ENCODE results near the gene UBL4A. TPM values are rescaled to one million over a fixed set of nuclear protein-coding genes. Genes with fewer than 3 reads are reported as not detected.

The UBL4A gene
- polyA plus RNA-seq, 1 donor (not counting 4 experiments of a cell fraction or from before 2014, with no cell fraction given), result 15.2 TPM

GRCh38 chrX:154466907-154467306 is 19.5 kb downstream of the UBL4A start:
- DNase-seq (ENCODE audit: low read depth, low spot score) (no peak), FAIRE-seq (no peak)
- no peak overlapping the region for H3K9ac ChIP-seq (ENCODE audit: control insufficient read depth, extremely low read depth, insufficient read depth, low read length)
- no peaks in the 10 kb centered on the region for H3K9me1 ChIP-seq (ENCODE audit: control insufficient read depth, extremely low read depth, insufficient read depth, low read length)
- H3K9me3 ChIP-seq (ENCODE audit: control insufficient read depth, low read depth, low read length), result peaks cover 2% of the 10 kb centered on the region
- H4K20me1 ChIP-seq (ENCODE audit: control insufficient read depth, extremely low read depth, insufficient read depth, low read length), result no peaks in the 10 kb centered on the region
- no peak overlapping the region for H3K4me3 ChIP-seq (ENCODE audit: control insufficient read depth in 2 of 3, extremely low read depth in 1 of 3, insufficient read depth in 2 of 3, low read depth in 1 of 3, low read length in 3 of 3)
- no peak overlapping the region for H2AFZ ChIP-seq (ENCODE audit: control insufficient read depth, low read length)
- no peaks in the 10 kb centered on the region for H3K4me1 ChIP-seq (ENCODE audit: control insufficient read depth, extremely low read depth, insufficient read depth, low read length)
- dilution Hi-C loops (cut with MboI; ENCODE audit: extremely low pct_ligation_motif_present, low sequenced_read_pairs), result no loop called here
- no peaks in the 10 kb centered on the region for H3K27me3 ChIP-seq (ENCODE audit: control insufficient read depth, extremely low read depth, insufficient read depth, low read length)
- TF ChIP-seq, protein P1, sequence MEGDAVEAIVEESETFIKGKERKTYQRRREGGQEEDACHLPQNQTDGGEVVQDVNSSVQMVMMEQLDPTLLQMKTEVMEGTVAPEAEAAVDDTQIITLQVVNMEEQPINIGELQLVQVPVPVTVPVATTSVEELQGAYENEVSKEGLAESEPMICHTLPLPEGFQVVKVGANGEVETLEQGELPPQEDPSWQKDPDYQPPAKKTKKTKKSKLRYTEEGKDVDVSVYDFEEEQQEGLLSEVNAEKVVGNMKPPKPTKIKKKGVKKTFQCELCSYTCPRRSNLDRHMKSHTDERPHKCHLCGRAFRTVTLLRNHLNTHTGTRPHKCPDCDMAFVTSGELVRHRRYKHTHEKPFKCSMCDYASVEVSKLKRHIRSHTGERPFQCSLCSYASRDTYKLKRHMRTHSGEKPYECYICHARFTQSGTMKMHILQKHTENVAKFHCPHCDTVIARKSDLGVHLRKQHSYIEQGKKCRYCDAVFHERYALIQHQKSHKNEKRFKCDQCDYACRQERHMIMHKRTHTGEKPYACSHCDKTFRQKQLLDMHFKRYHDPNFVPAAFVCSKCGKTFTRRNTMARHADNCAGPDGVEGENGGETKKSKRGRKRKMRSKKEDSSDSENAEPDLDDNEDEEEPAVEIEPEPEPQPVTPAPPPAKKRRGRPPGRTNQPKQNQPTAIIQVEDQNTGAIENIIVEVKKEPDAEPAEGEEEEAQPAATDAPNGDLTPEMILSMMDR (optimal IDR thresholded peaks at IDR 0.05 in 1 of 3, IDR thresholded peaks at IDR 0.05 in 1 of 3, conservative IDR thresholded peaks at IDR 0.05 in 1 of 3; ENCODE audit: extremely low read depth in 1 of 3, insufficient read depth in 2 of 3, low read length in 3 of 3), result no peak
- no peak for TF ChIP-seq EZH2 (IDR thresholded peaks at IDR 0.05; ENCODE audit: low read length)
- H3K4me2 ChIP-seq (ENCODE audit: control insufficient read depth, extremely low read depth, insufficient read depth, low read depth, low read length), result no peak overlapping the region
- no peak overlapping the region for H3K27ac ChIP-seq (ENCODE audit: control insufficient read depth, insufficient read depth, low read length)
- H3K36me3 ChIP-seq (ENCODE audit: control insufficient read depth in 2 of 2, extremely low read depth in 1 of 2, insufficient read depth in 2 of 2, low read length in 2 of 2), result peaks cover 0 to 5% of the 10 kb centered on the region in 2 experiments
- H3K79me2 ChIP-seq (ENCODE audit: control insufficient read depth, insufficient read depth, low read length), result no peaks in the 10 kb centered on the region

GRCh38 chrX:154466036-154466435 is 20.4 kb downstream of the UBL4A start:
- H2AFZ ChIP-seq (ENCODE audit: control insufficient read depth, low read length), result no peak overlapping the region
- no peaks in the 10 kb centered on the region for H3K79me2 ChIP-seq (ENCODE audit: control insufficient read depth, insufficient read depth, low read length)
- peaks cover 0 to 6% of the 10 kb centered on the region in 2 experiments for H3K36me3 ChIP-seq (ENCODE audit: control insufficient read depth in 2 of 2, extremely low read depth in 1 of 2, insufficient read depth in 2 of 2, low read length in 2 of 2)
- H3K4me2 ChIP-seq (ENCODE audit: control insufficient read depth, extremely low read depth, insufficient read depth, low read depth, low read length), result no peak overlapping the region
- FAIRE-seq (no peak), DNase-seq (ENCODE audit: low read depth, low spot score) (no peak)
- dilution Hi-C loops (cut with MboI; ENCODE audit: extremely low pct_ligation_motif_present, low sequenced_read_pairs), result no loop called here
- no peak for TF ChIP-seq EZH2 (IDR thresholded peaks at IDR 0.05; ENCODE audit: low read length)
- TF ChIP-seq, protein P1 (optimal IDR thresholded peaks at IDR 0.05 in 1 of 3, IDR thresholded peaks at IDR 0.05 in 1 of 3, conservative IDR thresholded peaks at IDR 0.05 in 1 of 3; ENCODE audit: extremely low read depth in 1 of 3, insufficient read depth in 2 of 3, low read length in 3 of 3), result no peak
- no peak overlapping the region for H3K27ac ChIP-seq (ENCODE audit: control insufficient read depth, insufficient read depth, low read length)
- no peaks in the 10 kb centered on the region for H3K4me1 ChIP-seq (ENCODE audit: control insufficient read depth, extremely low read depth, insufficient read depth, low read length)
- no peaks in the 10 kb centered on the region for H4K20me1 ChIP-seq (ENCODE audit: control insufficient read depth, extremely low read depth, insufficient read depth, low read length)
- no peaks in the 10 kb centered on the region for H3K9me3 ChIP-seq (ENCODE audit: control insufficient read depth, low read depth, low read length)
- H3K9me1 ChIP-seq (ENCODE audit: control insufficient read depth, extremely low read depth, insufficient read depth, low read length), result no peaks in the 10 kb centered on the region
- H3K4me3 ChIP-seq (ENCODE audit: control insufficient read depth in 2 of 3, extremely low read depth in 1 of 3, insufficient read depth in 2 of 3, low read depth in 1 of 3, low read length in 3 of 3), result no peak overlapping the region
- no peak overlapping the region for H3K9ac ChIP-seq (ENCODE audit: control insufficient read depth, extremely low read depth, insufficient read depth, low read length)
- no peaks in the 10 kb centered on the region for H3K27me3 ChIP-seq (ENCODE audit: control insufficient read depth, extremely low read depth, insufficient read depth, low read length)

Measured in keratinocyte (primary cell).